Measurements from ENCODE around the gene GALNT10.

GALNT10 gene

DNA sequence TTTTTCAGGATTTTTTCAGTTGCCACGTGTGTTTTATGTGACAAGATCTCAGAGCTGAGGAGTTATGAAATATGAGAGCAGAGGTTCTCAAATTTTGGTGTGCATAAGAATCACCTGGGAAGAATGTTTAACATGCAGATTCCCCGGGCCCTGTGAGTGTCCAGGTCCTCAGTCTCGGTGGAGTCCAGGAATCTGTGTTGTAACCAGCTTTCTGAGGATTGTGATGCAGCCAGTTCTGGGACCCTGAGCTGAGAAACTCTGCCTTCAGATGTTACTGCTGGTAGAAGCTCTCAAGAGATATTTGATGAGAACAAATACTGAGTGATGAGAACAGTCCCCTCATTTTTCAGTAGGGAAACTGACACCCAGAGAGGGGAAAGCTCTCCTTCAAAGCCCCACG is 152.4 kb downstream of the GALNT10 start:
- no peak for TF ChIP-seq ZFX (IDR thresholded peaks at IDR 0.05; ENCODE audit: borderline replicate concordance)
- TF ChIP-seq, protein P1, sequence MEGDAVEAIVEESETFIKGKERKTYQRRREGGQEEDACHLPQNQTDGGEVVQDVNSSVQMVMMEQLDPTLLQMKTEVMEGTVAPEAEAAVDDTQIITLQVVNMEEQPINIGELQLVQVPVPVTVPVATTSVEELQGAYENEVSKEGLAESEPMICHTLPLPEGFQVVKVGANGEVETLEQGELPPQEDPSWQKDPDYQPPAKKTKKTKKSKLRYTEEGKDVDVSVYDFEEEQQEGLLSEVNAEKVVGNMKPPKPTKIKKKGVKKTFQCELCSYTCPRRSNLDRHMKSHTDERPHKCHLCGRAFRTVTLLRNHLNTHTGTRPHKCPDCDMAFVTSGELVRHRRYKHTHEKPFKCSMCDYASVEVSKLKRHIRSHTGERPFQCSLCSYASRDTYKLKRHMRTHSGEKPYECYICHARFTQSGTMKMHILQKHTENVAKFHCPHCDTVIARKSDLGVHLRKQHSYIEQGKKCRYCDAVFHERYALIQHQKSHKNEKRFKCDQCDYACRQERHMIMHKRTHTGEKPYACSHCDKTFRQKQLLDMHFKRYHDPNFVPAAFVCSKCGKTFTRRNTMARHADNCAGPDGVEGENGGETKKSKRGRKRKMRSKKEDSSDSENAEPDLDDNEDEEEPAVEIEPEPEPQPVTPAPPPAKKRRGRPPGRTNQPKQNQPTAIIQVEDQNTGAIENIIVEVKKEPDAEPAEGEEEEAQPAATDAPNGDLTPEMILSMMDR (IDR thresholded peaks at IDR 0.05) = no peak
- no peak overlapping the region for H3K27ac ChIP-seq

DNA sequence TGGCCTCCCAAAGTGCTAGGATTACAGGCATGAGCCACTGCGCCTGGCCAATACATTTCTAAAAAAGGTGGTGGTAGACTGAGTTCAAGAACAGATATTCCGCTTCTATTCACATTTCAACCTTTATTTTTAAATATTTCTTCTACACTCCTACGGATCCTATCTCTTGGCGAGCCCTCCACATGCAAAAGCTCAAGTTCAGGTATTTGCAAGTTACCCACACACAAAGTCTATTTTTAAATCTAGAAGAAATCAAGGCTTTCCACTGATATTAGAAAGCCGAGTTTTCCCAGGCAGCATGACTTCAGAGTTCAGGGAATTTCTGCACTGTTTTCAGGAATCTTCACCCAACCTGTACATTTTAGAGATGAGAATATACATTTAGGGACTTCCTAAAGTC is 153.9 kb downstream of the GALNT10 start:
- TF ChIP-seq, protein P1 (IDR thresholded peaks at IDR 0.05) = no peak
- no peak for TF ChIP-seq ZFX (IDR thresholded peaks at IDR 0.05; ENCODE audit: borderline replicate concordance)
- no peak overlapping the region for H3K27ac ChIP-seq

DNA sequence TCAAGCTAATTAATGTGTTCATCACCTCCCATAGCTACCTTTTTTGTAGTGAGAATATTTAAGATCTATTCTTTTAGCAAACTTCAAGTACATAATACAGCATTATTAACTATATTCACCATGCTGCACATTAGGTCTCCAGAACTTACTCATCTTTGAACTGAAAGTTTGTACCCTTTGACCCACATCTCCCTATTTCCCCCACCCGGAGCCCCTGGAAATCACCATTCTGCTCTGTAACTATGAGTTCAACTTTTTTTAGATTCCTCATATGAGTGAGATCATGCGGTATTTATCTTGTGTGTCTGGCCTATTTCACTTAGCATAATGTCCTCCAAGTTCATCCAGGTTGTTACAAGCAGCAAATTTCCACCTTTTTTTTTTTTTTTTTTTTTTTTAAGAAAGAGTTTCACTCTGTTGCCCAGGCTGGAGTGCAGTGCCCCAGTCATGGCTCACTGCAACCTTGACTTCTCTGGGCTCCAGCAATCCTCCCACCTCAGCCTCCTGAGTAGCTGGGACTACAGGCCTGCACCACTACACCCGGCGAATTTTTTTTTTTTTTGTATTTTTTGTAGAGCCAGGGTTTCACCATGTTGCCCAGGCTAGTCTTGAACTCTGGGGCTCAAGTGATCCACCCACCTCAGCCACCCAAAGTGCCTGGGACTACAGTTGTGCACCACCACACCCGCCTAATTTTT is 154.9 kb downstream of the GALNT10 start:
- TF ChIP-seq ZFX (IDR thresholded peaks at IDR 0.05; ENCODE audit: borderline replicate concordance) = no peak
- TF ChIP-seq, protein P1 (IDR thresholded peaks at IDR 0.05) = no peak
- H3K27ac ChIP-seq = no peak overlapping the region

DNA sequence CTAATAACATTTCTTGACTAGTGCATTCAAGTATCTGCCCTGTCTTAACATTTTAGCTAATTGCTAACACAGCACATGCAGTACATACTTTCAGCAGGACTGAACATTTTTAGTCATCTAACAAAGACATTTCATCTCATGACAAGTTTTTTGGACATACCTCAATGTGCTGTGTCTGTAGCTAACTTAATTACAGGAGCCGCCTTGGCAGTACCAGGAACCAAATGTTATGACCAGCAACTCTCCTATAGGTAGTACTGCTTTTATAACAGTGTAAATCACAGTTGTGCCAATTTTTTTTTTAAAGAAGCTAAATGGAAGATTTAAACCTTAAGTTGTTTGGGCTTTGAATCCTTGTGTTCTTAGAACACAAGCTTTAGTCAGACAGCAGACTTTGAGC is 155.9 kb downstream of the GALNT10 start:
- TF ChIP-seq ZFX (IDR thresholded peaks at IDR 0.05; ENCODE audit: borderline replicate concordance) = no peak
- TF ChIP-seq, protein P1 (IDR thresholded peaks at IDR 0.05) = no peak

DNA sequence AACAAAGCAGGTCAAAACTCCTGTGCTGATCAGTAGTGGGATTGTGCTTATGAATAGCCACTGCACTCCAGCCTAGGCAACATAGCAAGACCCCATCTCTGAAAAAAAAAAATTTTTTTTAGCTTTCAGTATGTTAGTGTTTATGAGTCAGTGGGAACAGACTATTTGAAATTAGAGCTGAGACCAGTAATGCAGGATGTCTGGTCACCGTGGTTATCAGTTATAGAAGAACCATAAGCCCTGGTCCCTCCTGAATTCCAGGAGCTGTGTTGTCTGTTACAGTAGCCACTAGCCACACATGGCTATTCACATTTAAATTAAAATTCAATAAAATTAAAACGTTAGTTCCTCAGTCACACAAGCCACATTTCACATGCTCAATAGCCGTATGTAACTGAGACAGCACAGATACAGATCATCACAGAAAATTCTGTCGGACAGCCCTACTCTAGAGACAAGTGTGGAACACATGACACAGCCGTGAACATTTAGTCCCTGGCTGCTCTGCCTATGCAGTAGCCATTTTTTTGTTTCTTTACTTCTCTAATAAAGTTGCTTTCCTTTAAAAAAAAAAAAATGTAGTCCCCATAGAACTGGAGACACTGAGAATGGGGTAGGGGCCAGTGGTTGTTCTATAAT is 159.2 kb downstream of the GALNT10 start:
- TF ChIP-seq, protein P1 (IDR thresholded peaks at IDR 0.05) = no peak
- TF ChIP-seq ZFX (IDR thresholded peaks at IDR 0.05; ENCODE audit: borderline replicate concordance) = no peak
- H3K27ac ChIP-seq = no peak overlapping the region

More for the DNA sequence above, 155.9 kb downstream of the GALNT10 start:
- no peak overlapping the region for H3K27ac ChIP-seq

DNA sequence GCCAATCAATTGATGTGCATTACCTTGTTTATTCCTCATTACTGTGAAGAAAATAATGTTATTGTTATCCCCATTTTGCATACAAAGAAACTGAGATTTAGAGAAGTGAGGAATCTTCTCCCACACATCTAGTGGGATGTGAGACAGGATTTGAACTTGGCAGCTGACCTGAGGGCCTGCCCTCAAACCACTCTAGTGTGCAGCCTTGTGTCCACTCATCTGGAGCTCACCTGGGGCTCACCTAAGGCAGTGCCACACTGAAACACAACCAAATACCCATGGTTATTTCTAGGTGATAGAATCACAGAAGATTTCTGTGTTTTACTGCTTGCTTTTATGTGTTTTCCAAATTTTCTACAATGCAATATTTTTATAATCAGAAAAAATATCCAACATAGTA is 160.6 kb downstream of the GALNT10 start:
- H3K27ac ChIP-seq = no peak overlapping the region
- TF ChIP-seq, protein P1 (IDR thresholded peaks at IDR 0.05) = no peak
- TF ChIP-seq ZFX (IDR thresholded peaks at IDR 0.05; ENCODE audit: borderline replicate concordance) = no peak

DNA sequence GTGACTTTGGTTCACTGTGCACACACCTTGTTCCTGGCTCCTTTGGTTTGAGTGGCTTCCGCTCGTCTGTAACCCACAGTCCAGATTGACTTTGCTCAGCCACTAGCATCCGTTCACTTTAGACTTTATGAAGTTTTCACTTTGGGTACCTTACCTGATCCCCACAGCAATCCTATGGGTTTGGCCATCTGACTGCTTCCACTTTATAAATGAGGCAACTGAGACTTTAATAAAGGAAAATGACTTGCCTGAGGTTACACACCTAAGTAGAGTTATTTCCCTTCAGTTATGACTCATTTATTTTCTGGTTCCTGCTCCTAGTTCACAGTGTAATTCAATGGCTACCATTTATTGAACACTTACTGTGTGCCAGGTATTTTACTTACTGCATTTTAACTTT is 161.0 kb downstream of the GALNT10 start:
- TF ChIP-seq ZFX (IDR thresholded peaks at IDR 0.05; ENCODE audit: borderline replicate concordance) = no peak
- TF ChIP-seq, protein P1 (IDR thresholded peaks at IDR 0.05) = no peak
- no peak overlapping the region for H3K27ac ChIP-seq
